HG03520 (cell line): ENCODE results near the gene C3AR1.
A peak's percentile ranks its signal among the peaks of the same experiment; 100 is the strongest.

Experiments used
- ATAC-seq: cut with Tn5 transposase; IDR thresholded peaks from one replicate; pipeline ENCODE4 v1.9.1; 2021; ENCODE audit warnings: mild to moderate bottlenecking, moderate library complexity; ENCODE audit not compliant: unreplicated experiment

The C3AR1 gene

GRCh38 chr12:8058506-8058905, 7.7 kb downstream of the C3AR1 start:
- ATAC-seq = no peak

- no peak for ATAC-seq
Measured at GRCh38 chr12:8057839-8058238, 8.3 kb downstream of the C3AR1 start.

- no peak for ATAC-seq
Measured at GRCh38 chr12:8057306-8057705, 8.9 kb downstream of the C3AR1 start.

GRCh38 chr12:8054816-8055215, 11.3 kb downstream of the C3AR1 start:
- ATAC-seq = no peak

- no peak for ATAC-seq
Measured at GRCh38 chr12:8052679-8053078, 13.5 kb downstream of the C3AR1 start.

GRCh38 chr12:8050600-8051250, 15.4 kb downstream of the C3AR1 start:
- no peak for ATAC-seq

- no peak for ATAC-seq
Measured at GRCh38 chr12:8048906-8049305, 17.3 kb downstream of the C3AR1 start.

- ATAC-seq = no peak
Measured at GRCh38 chr12:8047842-8048241, 18.3 kb downstream of the C3AR1 start.

- no peak for ATAC-seq
Measured at GRCh38 chr12:8045952-8046944, 19.9 kb downstream of the C3AR1 start.

- ATAC-seq = no peak
Measured at GRCh38 chr12:8040791-8041190, 25.4 kb downstream of the C3AR1 start.

- no peak for ATAC-seq
Measured at GRCh38 chr12:8038659-8039114, 27.5 kb downstream of the C3AR1 start.

GRCh38 chr12:8037947-8038346, 28.2 kb downstream of the C3AR1 start:
- no peak for ATAC-seq

GRCh38 chr12:8037046-8037663, 29.0 kb downstream of the C3AR1 start:
- no peak for ATAC-seq

- ATAC-seq = no peak
Measured at GRCh38 chr12:8036346-8036745, 29.8 kb downstream of the C3AR1 start.

GRCh38 chr12:8035440-8036010, 30.6 kb downstream of the C3AR1 start:
- no peak for ATAC-seq

GRCh38 chr12:8034802-8035201, 31.4 kb downstream of the C3AR1 start:
- no peak for ATAC-seq

GRCh38 chr12:8033153-8034044, 32.8 kb downstream of the C3AR1 start:
- ATAC-seq = no peak

GRCh38 chr12:8032242-8033152, 33.7 kb downstream of the C3AR1 start, which contains the start of gene FOXJ2:
TSS of gene FOXJ2 (plus strand) at chr12:8032716. CDS start at chr12:8039833, 7,117 bp downstream.
- peak; percentile 59 for ATAC-seq

- no peak for ATAC-seq
Measured at GRCh38 chr12:8031872-8032241, 34.3 kb downstream of the C3AR1 start.
